Mucosa of descending colon (tissue), 3 donors: Measurements from ENCODE around the gene LIPM. TPM values are rescaled to one million over a fixed set of nuclear protein-coding genes. Genes with fewer than 3 reads are reported as not detected.

Experiments
- ATAC-seq: fragments of 200-7000 bp; cut with Tn5 transposase; one replicate; pipeline ENCODE4 v1.9.1; 2020; ENCODE audit warnings: mild to moderate bottlenecking, moderate library complexity
- DNase-seq, 3 donors: peaks; one replicate each; pipeline ENCODE4 v3.0.0-alpha.2; 2020
- H3K36me3 ChIP-seq: fragments of 200-600 bp; one replicate; pipeline ENCODE4 v1.8.0; 2021; ENCODE audit warnings: low read depth, mild to moderate bottlenecking
- H3K4me1 ChIP-seq: fragments of 200-600 bp; one replicate; pipeline ENCODE4 v1.8.0; 2021; ENCODE audit warnings: low read depth, mild to moderate bottlenecking
- H3K4me3 ChIP-seq: fragments of 200-600 bp; one replicate; pipeline ENCODE4 v1.8.0; 2021; ENCODE audit warnings: mild to moderate bottlenecking
- H3K9me3 ChIP-seq: fragments of 200-600 bp; one replicate; pipeline ENCODE4 v1.8.0; 2021; ENCODE audit warnings: mild to moderate bottlenecking
- CTCF ChIP-seq: fragments of 200-600 bp; IDR thresholded peaks from one replicate; pipeline ENCODE4 v1.8.0; 2022; ENCODE audit warnings: antibody characterized with exemption, mild to moderate bottlenecking
- intact Hi-C, 2 donors: fragments of 100-400 bp; cut with DNase I in 1 of 2; cut with micrococcal nuclease in 1 of 2; formaldehyde crosslinking; loops; one replicate each; pipeline versions ENCODE4 v1.11.0 to v1.11.1; 2022; cut with DNase I, micrococcal nuclease
- total RNA-seq, 3 donors: library from RNA; stranded (reverse); fragmentation: NEBNext Ultra II Directional in 2 of 3; extraction: Animal tissue kit (Norgen Biotek cat#: 25700) in 2 of 3; gene quantifications; one replicate each; pipeline versions ENCODE4 v1.2.1 to v1.2.4, GENCODE V29; 2021 to 2023
- donor health status: DM: no; HTN: no; CAD: no; lungs with moderate emphysema.
- donor health status: DM: no; HTN: no; CAD: no.
- donor health status: DM: no; HTN: yes; CAD: no.

Gene LIPM
- total RNA-seq, 3 donors from 2014 or later: not detected

GRCh38 chr10:88762906-88763305, 39.6 kb upstream of the LIPM start:
- TF ChIP-seq CTCF: no peak
- no peaks in the 10 kb centered on the region for H3K4me1 ChIP-seq
- intact Hi-C loops: no loop called here

GRCh38 chr10:88763441-88763840, 39.1 kb upstream of the LIPM start:
- ATAC-seq (no peak), DNase-seq (no peak)
- Histone ChIP-seq H3K36me3 (no peaks in the 10 kb centered on the region), H3K4me3 (no peak overlapping the region), H3K9me3 (no peaks in the 10 kb centered on the region), H3K4me1 (no peaks in the 10 kb centered on the region)
- TF ChIP-seq CTCF: no peak
- intact Hi-C loops: no loop called here

More at GRCh38 chr10:88762906-88763305, 39.6 kb upstream of the LIPM start:
- DNase-seq: no peak
- Histone ChIP-seq H3K4me3 (no peak overlapping the region), H3K36me3 (no peaks in the 10 kb centered on the region), H3K9me3 (no peaks in the 10 kb centered on the region)
- no peak for ATAC-seq

DNA sequence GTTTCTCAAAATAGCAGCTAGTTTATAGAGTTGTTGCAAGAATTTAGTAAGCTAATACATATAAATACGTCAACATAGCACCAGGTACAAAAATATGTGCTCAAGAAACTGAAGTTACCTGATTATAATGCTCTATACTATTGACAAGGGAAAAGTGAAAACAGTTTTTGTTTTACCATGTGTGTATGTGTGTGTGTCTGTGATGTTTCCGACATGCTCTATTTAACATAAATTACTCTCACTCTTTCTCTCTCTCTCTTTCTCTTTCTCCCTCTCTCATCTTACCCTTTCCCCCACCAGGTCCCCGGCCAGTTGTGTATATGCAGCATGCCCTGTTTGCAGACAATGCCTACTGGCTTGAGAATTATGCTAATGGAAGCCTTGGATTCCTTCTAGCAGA, 38.4 kb upstream of the LIPM start:
- ATAC-seq (no peak), DNase-seq (no peak)
- H3K36me3 ChIP-seq: no peaks in the 10 kb centered on the region
- intact Hi-C loops: no loop called here
- H3K9me3 ChIP-seq: no peaks in the 10 kb centered on the region
- TF ChIP-seq CTCF: no peak
- H3K4me1 ChIP-seq: no peaks in the 10 kb centered on the region
- H3K4me3 ChIP-seq: no peak overlapping the region

DNA sequence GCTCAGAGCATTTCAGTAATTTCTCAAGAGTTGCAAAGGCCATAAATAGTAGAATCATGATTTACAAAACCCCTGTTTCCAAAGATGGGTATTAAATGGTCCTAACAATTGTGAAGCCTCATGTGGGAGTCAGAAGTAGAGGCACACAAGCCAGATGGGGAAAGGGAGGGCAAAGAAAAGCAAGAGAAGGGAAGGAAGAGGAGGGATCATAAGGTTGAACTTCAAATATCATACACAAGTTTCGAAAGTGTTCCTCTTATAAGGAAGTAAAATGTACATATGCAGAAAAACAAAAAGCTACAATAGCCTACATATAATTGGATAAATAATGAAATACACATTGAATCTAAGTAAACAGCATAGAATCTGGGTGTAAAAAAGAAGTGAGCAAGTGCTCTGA, 36.7 kb upstream of the LIPM start:
- intact Hi-C loops: no loop called here
- Histone ChIP-seq H3K4me3 (no peak overlapping the region), H3K4me1 (no peaks in the 10 kb centered on the region), H3K9me3 (no peaks in the 10 kb centered on the region), H3K36me3 (no peaks in the 10 kb centered on the region)
- no peak for ATAC-seq
- no peak for DNase-seq
- TF ChIP-seq CTCF: no peak

DNA sequence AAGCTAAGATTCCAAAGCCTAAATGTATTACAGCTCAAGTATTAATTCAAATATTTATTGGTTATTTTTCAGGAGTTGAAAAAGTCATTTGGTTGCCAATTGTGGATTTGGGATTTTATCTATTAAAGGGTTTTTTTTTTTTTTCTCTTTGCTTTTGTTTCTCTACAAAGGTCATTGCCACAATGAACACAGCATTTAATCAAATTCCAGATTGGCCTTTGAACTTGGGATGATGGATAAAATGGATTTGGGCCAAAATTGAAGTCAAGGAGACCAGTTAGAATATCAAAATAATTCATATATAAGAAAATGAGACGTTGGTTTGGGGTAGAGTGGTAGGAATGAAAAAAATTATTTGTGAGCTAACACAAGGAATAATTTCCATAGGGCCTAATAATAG, 33.1 kb upstream of the LIPM start:
- ATAC-seq (no peak), DNase-seq (no peak)
- no peaks in the 10 kb centered on the region for H3K9me3 ChIP-seq
- no peaks in the 10 kb centered on the region for H3K4me1 ChIP-seq
- intact Hi-C loops: no loop called here
- H3K36me3 ChIP-seq: no peaks in the 10 kb centered on the region
- no peak overlapping the region for H3K4me3 ChIP-seq
- no peak for TF ChIP-seq CTCF

GRCh38 chr10:88781206-88781605, 21.3 kb upstream of the LIPM start:
- ATAC-seq (no peak), DNase-seq (no peak)
- no peak for TF ChIP-seq CTCF
- Histone ChIP-seq H3K9me3 (no peaks in the 10 kb centered on the region), H3K4me1 (no peaks in the 10 kb centered on the region), H3K4me3 (no peak overlapping the region), H3K36me3 (no peaks in the 10 kb centered on the region)
- intact Hi-C loops: no loop called here
